DOHH2 (cell line): Measurements from ENCODE around the gene ZNF341.

Source experiments
- CTCF ChIP-seq: fragments of 200-600 bp; sonication (generic); IDR thresholded peaks from one replicate; pipeline ENCODE4 v1.5.1; 2014; ENCODE audit warnings: antibody characterized with exemption, mild to moderate bottlenecking, low read depth, low read length; ENCODE audit not compliant: poor library complexity, severe bottlenecking
- EZH2phosphoT487 ChIP-seq: fragments of 200-600 bp; sonication (generic); IDR thresholded peaks from 2 replicates; pipeline ENCODE4 v1.6.1; 2017; ENCODE audit warnings: borderline replicate concordance, mild to moderate bottlenecking, antibody characterized with exemption, low read length, moderate library complexity, mixed read lengths

GRCh38 chr20:33796907-33797544 is 65.2 kb downstream of the ZNF341 start:
- TF ChIP-seq CTCF (no peak), EZH2phosphoT487 (no peak)
